NT2/D1 (cell line): ENCODE measurements around the gene MTX3.

Experiments
- SUZ12 ChIP-seq: IDR thresholded peaks from 2 replicates; pipeline ENCODE4 v1.6.1; 2011; ENCODE audit not compliant: insufficient read length, insufficient read depth; ENCODE audit errors: extremely low read depth
- YY1 ChIP-seq: IDR thresholded peaks from 2 replicates; pipeline ENCODE4 v1.6.1; 2011; ENCODE audit not compliant: insufficient read length, insufficient read depth

- TF ChIP-seq YY1 (no peak), SUZ12 (no peak)
Observed at GRCh38 chr5:79976759-79977515, 14.1 kb downstream of the MTX3 start.
